Anterior cingulate cortex (tissue), 58 donors: ENCODE results near the gene DHRS7B.
"Not testable (repeated sequence)": the region's sequence is repeated elsewhere in the genome, so short reads cannot be mapped to it uniquely, and the experiment has no call there.

Source experiments
- DNase-seq, 58 donors: peaks; one replicate each; lab custom pipeline; 2025; lab: John Stamatoyannopoulos, UW

The DHRS7B gene

DNA sequence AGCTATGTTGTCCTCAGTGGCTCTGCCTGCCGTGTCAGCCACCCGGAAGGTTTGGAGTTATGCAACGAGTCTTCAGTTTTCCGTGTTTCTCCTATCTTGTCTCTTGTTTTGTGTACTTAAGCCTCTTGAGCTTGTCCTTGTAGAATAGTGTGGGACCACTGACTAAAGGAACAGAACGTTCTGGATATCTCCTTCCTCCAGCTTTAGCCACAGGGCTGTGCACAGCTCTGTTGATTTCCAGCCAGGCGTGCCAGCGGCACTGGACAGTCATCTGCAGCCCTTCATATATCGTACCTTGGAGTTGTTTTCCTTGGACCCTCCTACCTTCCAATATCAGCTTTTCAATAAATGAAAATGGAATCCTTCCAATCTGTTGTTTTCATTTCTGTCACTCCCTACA lies 47.4 kb downstream of the DHRS7B start:
- no peak for DNase-seq

DNA sequence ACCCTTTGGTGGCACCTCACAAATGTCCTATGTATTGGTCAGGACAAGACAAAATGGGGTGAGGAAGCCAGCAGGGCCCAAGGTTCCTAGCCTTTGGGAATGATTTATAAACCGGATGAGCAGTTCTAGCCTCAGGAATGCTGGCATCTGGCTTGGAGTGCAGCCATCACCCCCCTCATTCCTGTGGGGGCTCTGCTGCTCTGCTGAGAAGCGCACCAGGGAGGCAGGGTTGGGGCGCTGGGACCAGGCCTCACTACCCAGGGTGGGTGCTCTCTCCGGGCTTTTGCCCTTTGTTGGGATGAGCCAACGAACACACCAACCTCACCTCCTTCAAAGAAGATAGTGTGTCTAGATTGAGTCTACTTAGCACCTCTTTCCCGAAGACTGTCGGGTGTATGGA lies 47.9 kb downstream of the DHRS7B start:
- no peak for DNase-seq

DNA sequence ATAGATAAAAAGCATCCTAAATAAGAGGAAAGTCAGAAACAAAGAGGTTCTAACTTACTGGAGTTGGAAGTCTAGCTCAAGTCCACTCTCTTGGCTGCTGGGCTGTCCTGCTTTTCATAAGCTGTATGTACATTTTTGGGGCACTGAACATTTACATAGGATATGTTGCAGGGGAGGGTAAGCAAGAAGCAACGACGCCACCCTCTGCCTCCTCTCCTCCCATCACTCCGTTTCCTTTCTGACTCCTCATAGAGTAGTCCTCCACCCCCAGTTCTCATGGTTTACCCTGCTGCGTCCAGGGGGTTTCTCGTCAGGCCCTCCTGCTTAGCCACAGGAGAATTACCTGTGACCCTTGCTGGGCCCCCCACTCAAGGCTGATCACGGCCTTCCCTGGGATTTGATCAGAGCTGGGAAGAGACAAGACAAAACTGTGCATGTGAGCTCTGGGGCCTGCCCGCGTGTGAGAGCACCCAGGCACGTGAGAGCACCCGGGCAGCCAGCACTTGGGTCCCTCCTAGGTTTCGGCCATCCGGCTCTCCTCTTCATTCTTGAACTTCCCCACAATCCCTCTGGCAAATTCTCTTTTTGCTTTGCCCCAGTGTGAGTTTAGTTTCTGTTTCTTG lies 50.1 kb downstream of the DHRS7B start:
- DNase-seq = no peak

DNA sequence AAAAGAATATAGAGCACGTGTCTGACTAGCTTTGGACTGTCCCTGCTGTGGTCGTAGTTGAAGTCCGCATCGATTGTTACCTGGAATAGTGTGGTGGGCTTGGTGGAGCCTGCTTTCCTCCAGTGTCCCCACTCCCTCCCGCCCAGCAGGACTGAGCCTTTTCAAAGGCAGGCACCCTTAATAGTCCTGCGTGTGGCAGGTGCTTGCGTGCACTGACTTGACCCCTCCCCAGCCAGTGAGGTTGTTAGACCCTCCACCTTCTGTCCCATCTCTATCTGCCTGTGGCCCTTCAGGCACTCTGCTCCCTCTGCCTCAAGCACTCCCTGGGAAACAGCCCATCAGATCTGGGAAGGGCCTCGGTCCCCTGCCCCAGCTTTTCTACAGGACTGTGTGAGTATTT lies 50.6 kb downstream of the DHRS7B start:
- no peak for DNase-seq

DNA sequence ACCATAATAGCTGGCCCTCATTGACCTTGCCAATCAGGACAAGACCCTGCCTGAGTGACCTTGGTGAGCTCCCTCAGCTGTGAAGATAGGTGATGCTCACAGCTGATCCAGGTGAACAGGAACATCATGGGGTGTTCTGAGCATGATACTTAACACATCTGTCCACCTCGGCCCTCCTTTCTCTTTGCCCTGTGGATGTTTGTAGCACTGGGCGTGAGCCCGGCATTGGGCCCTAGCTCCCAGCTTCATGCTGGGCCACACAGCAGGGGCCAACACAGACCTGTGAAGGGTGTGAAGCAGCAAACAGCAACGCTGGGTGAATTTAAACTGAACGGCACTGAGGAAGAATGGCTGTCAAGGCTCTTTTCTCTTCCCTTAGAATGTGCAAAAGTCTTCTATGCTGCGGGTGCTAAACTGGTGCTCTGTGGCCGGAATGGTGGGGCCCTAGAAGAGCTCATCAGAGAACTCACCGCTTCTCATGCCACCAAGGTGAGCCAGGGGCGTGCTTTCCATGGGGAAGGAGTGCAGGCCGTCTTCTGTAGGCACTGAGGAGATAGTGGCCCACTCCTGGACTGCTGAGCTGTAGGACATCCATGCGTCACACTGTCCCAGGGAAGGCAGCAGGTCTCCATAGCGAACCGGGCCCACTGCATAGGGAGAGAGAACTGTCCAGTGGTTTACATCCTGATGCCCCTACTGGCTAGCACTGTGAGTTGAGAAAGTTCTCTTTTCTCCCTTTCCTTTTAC lies 51.3 kb downstream of the DHRS7B start:
- no peak for DNase-seq

DNA sequence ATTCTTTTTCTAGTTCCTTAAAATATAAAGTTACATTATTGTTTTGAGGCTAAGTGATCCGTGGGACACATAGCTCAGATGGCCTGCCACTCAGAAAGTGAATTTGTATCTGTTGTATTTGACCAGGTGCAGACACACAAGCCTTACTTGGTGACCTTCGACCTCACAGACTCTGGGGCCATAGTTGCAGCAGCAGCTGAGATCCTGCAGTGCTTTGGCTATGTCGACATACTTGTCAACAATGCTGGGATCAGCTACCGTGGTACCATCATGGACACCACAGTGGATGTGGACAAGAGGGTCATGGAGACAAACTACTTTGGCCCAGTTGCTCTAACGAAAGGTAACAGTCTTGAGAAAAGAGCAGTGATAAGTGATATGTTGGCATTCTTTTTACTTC lies 56.7 kb downstream of the DHRS7B start:
- DNase-seq = no peak

DNA sequence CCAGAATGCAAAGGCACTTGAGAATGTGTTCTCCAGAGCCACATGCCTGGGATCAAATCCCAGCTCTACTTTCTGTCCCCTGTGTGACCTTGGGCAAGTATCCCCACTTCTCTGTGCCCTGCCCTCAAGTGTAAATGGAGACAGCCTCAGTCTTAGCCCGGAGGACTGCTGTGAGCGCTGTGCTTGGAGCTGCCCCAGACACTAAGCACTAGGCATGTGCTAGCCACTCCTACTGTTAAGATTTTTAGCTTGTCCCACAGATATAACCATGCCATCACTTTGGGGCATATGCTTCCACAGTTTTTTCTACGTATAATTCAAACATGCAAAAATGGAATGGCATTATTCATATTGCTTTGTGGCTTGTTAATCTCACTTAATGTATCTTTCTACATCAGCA lies 57.8 kb downstream of the DHRS7B start:
- no peak for DNase-seq

DNA sequence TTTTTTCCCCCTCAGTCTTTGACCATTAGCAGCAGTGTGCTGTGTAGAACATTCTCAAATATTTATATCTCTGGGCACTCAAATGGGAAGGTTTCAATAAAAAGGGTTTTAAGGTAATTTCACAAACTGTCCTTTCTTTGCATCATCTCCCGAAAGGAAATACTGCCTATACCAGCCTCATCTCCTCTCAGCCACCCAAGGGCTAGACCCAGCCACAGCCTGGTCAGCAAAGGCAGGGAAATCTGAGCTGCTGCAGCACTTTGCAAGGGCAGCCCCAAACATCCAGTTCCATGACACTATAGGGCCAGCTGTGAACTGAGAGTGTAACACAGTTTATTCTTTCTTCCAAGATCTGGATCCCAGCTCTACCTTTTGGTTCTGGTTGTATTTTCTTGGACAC lies 58.3 kb downstream of the DHRS7B start:
- DNase-seq = no peak

DNA sequence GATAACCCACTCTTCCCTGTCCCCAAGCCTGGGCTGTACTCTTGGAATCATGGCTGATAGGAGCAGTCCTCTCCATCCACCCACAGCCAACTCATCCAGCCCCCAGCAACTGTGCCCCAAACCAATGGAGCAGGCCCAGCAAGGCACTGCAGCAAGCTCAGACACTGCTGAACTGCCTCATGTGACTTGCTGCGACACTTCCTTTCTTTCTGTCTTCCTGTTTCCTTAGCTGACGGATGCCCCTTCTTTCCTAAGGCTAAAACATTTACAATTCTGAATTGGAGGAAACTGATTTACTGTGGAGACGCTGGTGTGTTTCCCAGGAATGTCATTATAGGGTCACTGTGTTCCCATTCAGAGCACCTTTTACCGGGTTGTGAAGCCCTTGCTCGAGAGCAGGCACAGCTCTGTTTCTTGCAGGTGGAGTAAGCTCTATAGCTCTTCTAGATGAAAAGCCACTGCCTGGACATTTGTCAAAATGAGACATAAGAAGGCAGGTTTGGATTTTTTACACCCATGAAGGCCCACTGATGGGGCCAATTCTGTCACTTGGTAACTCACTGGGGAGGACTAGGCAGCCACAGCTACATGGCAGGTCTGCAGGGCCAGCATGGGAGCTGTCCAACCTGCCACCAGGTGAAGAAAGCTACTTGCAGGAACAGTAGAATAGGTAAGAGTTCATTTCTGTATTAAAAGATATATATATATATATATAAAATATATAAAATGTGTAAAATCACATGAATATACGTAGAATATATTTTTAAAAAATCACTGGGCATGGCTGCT lies 59.8 kb downstream of the DHRS7B start:
- no peak for DNase-seq

DNA sequence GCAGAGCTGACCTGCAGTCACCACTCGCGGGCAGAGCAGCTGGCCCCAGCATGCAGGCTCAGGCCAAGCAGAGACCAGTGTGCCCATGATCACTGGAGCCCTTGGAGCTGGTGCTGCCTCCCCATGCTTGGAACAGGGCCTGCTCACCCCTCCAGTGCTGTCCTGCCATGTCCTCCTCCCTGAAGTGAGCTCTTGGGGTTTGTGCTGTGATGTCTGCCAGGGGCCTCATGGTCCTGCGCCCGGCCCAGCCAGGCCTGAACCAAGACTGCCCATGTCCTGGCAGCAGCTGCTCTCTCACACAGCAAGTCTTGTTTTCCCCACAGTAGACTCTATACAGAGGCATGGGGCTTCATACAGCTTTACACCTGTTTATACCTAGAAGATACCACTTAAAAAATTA lies 62.6 kb downstream of the DHRS7B start:
- DNase-seq = peak in 2 of 58 donors; percentile 19 to 22

DNA sequence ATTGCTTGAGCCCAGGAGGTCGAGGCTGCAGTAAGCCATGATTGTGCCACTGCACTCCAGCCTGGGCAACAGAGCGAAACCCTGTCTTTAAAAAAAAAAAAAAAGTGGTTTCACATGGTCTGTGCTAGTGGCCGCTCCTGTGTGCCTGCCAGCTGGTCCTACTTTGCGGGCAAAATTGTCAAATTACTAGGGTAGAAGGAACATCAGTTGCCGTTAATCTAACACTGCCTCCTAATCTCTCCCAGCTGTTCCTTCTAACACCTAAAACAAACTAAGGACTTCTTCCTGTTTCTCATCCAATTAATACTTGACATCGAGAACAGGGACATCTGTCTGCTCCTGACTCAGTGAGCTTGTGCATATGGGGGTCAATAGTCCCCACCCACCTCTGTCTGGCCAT lies 63.3 kb downstream of the DHRS7B start:
- no peak for DNase-seq

DNA sequence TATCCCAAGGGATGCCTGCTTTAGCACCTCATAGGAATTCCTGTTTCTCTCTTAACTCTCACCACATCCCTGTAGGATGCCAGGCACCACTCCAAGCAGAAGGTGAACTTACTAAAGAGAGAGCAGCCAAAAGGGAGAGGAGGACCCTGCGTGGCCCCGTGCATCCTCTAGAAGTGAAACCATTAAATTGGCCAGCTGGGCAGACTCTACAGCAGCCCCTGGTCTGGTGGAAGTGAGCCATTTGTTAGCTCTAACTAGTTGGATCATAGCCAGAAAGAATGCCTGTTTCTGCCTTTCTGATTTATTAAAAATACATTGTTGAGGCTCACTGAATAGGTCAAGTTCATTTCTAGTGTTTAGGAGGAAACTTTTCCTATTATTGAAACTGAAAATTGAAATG lies 64.9 kb downstream of the DHRS7B start:
- no peak for DNase-seq

DNA sequence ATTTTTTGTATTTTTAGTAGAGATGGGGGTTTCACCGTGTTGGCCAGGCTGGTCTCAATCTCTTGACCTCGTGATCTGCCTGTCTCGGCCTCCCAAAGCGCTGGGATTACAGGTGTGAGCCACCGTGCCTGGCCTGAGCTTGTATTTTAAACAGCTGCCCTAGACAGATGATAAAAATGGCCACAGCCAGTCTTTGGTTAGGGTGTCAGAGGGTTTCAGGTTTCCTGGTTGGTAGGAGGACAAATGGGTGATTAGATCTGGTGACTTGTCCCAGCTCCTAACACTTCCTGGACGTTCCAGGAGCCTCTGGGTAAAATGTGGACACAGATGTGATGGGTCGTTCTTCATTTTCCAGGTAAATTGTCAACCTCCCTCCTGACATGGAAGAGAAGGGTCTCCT lies 65.7 kb downstream of the DHRS7B start:
- not testable (repeated sequence) for DNase-seq

DNA sequence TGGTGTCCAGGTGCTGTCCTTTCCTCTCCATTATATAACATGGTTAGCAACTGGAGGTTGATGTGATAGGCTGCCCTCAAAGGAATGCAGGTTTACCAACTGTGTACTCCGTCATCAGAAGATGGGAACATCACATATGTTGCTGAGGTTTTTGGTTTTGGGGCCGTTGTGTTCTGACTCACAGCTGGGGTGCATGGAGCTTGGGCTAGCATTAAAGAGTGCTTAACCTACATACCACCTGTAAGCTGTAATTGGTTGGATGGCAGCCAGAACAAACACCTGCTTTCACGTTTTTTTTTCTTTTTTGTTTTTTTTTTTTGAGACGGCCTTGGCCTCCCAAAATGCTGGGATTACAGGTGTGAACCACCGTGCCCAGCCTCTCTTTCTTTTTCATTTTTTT lies 66.3 kb downstream of the DHRS7B start:
- no peak for DNase-seq

DNA sequence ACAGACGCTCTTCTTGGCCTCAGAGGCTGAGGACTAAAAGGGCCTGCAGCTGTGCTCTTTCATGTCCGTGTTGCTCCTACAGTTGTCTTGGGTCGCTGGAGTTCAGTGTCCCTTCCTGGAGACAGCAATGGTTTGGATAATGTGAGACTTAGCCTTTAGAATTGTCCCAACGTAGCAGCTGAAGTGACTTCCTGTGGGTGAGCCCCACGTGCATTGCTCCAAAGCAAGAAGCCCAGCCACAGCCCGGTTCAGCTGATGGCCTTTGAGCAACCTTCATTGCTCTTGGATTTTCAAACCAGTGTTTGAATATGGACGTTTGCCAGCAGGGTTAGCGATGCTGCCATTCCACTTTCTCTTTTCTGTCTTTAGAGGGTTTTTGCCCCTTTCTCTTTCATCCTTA lies 67.5 kb downstream of the DHRS7B start:
- DNase-seq = no peak

DNA sequence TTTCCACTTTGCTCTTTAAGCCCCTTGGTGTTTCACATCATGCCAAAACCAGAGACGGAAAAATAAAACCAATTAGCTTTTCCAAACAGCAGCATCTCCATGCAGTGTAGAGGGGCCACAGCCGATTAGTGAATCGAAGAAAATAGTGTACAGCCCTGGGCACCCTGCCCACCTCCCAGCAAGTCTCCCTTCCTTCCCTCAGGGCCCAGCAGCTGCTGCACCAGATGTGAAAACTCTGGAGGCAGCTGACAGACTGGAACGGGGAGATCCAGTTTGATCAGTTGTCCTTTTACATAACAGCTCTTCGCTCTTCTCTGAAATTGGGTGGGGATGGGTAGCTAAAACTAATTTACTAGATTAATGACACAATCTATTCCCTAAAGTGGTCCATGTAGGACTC lies 67.9 kb downstream of the DHRS7B start:
- DNase-seq = peak in 4 of 58 donors; percentile 11 to 16 (median 13)

DNA sequence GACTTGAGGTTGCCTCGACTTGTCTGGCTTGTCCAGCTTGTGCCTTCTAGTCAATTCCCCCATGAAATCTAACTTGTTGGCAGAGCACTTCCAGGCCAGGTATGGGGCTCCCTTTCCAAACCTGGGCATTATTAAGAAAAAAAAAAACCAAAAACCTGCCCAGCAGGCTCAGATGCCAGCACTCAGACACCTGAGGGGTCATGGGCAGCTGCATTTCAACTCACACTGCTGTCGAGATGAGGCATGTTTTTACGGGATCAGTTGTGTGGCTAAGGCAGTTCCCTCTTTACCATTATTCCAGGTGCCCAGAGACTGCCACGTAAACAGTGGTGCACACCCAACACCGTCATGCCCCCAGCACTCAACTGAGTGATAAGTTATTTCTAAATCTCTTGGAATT lies 69.4 kb downstream of the DHRS7B start:
- DNase-seq = no peak

DNA sequence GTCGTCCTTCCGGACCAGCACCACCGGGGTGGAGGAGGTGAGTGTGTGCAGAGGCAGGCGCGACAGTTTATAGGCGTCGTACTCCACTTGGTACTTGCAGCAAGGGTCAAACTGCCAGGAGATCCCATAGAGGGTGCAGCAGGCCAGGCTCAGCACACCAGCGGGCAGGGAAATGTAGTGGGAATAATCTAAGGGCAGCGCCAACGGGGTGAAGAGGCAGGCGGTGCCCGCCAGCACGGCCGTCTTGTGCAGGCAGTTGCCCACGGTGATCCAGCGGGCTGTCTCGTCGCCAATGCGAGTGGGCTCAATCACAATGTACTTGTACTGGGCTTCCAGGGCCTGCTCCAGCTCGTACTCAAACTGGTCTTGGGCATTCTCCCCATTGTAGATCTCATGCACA lies 71.6 kb downstream of the DHRS7B start:
- no peak for DNase-seq

DNA sequence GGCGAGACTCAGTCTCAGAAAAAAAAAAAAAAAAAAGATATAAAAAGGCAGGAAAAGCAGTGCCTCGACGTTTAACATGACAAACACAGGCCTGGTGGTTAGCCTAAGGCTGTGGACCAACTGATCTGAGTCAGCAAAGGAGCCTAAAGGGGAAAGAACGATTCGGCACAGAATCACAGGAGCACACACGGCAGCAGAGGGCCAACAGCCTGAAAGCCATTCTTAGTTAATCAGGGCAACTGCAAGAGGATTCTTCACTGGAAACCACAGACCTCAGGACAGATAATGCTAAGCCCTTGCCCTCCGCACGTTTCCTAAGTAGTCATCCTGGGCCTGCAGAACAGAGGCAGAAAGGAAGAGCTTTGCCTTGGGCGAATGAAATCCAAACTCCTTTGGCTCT lies 72.5 kb downstream of the DHRS7B start:
- no peak for DNase-seq

DNA sequence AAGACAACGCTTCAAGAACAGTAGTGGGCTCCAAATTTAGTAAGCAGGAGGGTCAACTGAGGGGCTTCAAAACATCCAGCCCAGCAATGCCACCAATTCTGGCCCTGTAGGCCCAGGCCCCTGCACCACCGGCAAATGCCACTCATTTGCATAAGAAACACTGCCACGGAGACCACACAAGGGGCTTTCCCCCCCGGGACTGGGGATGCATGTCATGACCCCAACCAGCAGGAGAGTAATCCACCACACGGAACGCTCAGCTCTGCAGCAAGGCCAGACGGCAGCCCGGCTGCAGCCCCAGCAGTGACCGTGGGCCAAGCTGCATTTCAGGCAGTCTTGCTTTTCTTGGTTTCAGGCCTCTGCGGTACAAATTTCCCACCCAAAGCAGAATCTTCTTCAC lies 73.1 kb downstream of the DHRS7B start:
- no peak for DNase-seq

DNA sequence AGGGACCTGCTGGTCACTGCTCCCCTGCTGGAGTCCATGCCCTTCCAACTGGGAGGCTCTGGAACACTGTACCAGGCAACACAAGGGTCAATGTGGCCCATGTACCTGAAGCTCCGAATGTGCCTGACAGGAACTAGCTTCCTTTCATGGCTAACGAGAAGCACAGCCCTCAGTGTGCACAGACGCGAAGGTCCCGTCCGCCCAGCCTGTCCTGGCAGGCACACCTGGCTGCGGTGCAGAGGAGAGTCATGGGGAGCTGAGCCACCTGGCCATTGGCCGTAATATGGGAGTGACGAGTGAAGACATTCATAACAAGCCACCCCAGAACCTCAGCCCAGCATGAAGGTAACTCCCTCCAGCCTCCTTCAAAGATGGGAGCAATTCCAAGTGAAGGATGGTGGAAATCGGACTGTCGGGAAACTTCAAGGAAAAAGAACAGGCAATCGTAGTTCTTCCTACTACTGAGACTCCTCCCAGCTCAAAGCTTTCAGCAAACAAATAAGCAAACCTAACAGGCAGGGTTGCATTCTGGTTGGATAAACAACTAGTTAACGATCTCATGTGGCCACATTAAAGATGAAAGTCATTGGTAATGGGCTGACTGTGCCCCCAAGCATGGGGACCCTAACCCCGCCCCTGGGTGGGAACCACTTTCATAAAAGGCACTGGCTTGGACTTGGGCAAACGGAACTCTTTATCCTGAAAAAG lies 74.0 kb downstream of the DHRS7B start:
- no peak for DNase-seq
